OCI-LY7 (cell line): ENCODE results near the gene GPC1. TPM values are rescaled to one million over a fixed set of nuclear protein-coding genes. Genes with fewer than 3 reads are reported as not detected.

Experiments used
- BruUV-seq: library from RNA; stranded (reverse); fragments of 400-500 nt; replicated peaks from 2 replicates; lab custom pipeline; 2021; lab: Mats Ljungman, UMichigan
- CTCF ChIA-PET: fragments of 300-600 bp; sonication (Branson Sonifier 250); formaldehyde crosslinking; loops from one replicate; lab custom pipeline; 2022; ENCODE audit warnings: antibody characterized with exemption; ENCODE audit not compliant: unreplicated experiment; lab: Charles Lee
- POLR2A ChIA-PET: fragments of 300-600 bp; sonication (Branson Sonifier 250); formaldehyde crosslinking; loops from one replicate; lab custom pipeline; 2022; ENCODE audit warnings: antibody characterized with exemption; lab: Charles Lee
- DNase-seq: peaks from one replicate; pipeline ENCODE4 v3.0.0-alpha.2; 2015; ENCODE audit warnings: low spot score
- H2AFZ ChIP-seq: fragments of 200-600 bp; sonication (generic), shearing (Covaris generic); 2 replicates; pipeline ENCODE4 v1.6.1; 2014; ENCODE audit warnings: mild to moderate bottlenecking, antibody characterized with exemption, low read length, moderate library complexity
- H3K27ac ChIP-seq: fragments of 200-600 bp; sonication (generic); 2 replicates; pipeline ENCODE4 v1.5.1; 2014; ENCODE audit warnings: mixed run types, low read depth, mild to moderate bottlenecking, moderate library complexity, low read length, inconsistent platforms; ENCODE audit not compliant: poor library complexity, severe bottlenecking
- H3K36me3 ChIP-seq: fragments of 200-600 bp; sonication (generic); 2 replicates; pipeline ENCODE4 v1.6.1; 2014; ENCODE audit warnings: mild to moderate bottlenecking, antibody characterized with exemption, low read length, moderate library complexity, mixed read lengths; ENCODE audit not compliant: insufficient read depth
- H3K4me1 ChIP-seq: fragments of 200-600 bp; sonication (generic); 2 replicates; pipeline ENCODE4 v1.5.1; 2014; ENCODE audit warnings: mild to moderate bottlenecking, low read length; ENCODE audit not compliant: insufficient read depth, poor library complexity, severe bottlenecking
- H3K4me2 ChIP-seq: fragments of 200-600 bp; sonication (generic); 2 replicates; pipeline ENCODE4 v1.6.1; 2014; ENCODE audit warnings: mild to moderate bottlenecking, low read length
- H3K4me3 ChIP-seq: fragments of 200-600 bp; sonication (generic); 2 replicates; pipeline ENCODE4 v1.5.1; 2014; ENCODE audit warnings: mild to moderate bottlenecking, low read depth, low read length; ENCODE audit not compliant: poor library complexity, severe bottlenecking
- H3K79me2 ChIP-seq: fragments of 200-600 bp; sonication (generic); 2 replicates; pipeline ENCODE4 v1.6.1; 2016; ENCODE audit warnings: low read depth, mild to moderate bottlenecking, low read length, moderate library complexity, mixed read lengths; ENCODE audit not compliant: insufficient read depth
- H3K9me2 ChIP-seq: fragments of 200-600 bp; sonication (generic); 2 replicates; pipeline ENCODE4 v1.6.1; 2016; ENCODE audit warnings: mild to moderate bottlenecking, low read length, mixed read lengths; ENCODE audit not compliant: insufficient read depth
- H3K9me3 ChIP-seq: fragments of 200-600 bp; sonication (generic); 2 replicates; pipeline ENCODE4 v1.6.1; 2014; ENCODE audit warnings: mild to moderate bottlenecking, mixed run types, low read length, mixed read lengths
- H4K20me1 ChIP-seq: fragments of 200-600 bp; sonication (generic); 2 replicates; pipeline ENCODE4 v1.6.1; 2014; ENCODE audit warnings: mild to moderate bottlenecking, antibody characterized with exemption, low read length, moderate library complexity, mixed read lengths; ENCODE audit not compliant: insufficient read depth
- EZH2phosphoT487 ChIP-seq: fragments of 200-600 bp; sonication (generic); IDR thresholded peaks from 2 replicates; pipeline ENCODE4 v1.6.1; 2018; ENCODE audit warnings: low read depth, borderline replicate concordance, mild to moderate bottlenecking, mixed run types, antibody characterized with exemption, low read length, moderate library complexity, mixed read lengths
- intact Hi-C: fragments of 100-400 bp; cut with micrococcal nuclease; formaldehyde crosslinking; loops from one replicate; pipeline ENCODE4 v1.10.0; 2022; ENCODE audit not compliant: unreplicated experiment
- total RNA-seq, 2 experiments: library from RNA; depleted of rRNA in 1 of 2; stranded (reverse); fragments of >200 nt in 1 of 2; shearing (Covaris generic) in 1 of 2; gene quantifications; 2 replicates each; pipeline ENCODE4 v1.2.3, GENCODE V29; 2014 to 2022
- TF ChIP-seq, protein P1 (sequence below): fragments of 200-600 bp; sonication (generic); conservative IDR thresholded peaks from 2 replicates; pipeline ENCODE4 v1.5.1; 2014; ENCODE audit warnings: mild to moderate bottlenecking, antibody characterized with exemption, low read length, moderate library complexity, mixed read lengths

GPC1 gene
- total RNA-seq, 2 experiments from 2014 or later, result 2.4 to 4.0 TPM

DNA sequence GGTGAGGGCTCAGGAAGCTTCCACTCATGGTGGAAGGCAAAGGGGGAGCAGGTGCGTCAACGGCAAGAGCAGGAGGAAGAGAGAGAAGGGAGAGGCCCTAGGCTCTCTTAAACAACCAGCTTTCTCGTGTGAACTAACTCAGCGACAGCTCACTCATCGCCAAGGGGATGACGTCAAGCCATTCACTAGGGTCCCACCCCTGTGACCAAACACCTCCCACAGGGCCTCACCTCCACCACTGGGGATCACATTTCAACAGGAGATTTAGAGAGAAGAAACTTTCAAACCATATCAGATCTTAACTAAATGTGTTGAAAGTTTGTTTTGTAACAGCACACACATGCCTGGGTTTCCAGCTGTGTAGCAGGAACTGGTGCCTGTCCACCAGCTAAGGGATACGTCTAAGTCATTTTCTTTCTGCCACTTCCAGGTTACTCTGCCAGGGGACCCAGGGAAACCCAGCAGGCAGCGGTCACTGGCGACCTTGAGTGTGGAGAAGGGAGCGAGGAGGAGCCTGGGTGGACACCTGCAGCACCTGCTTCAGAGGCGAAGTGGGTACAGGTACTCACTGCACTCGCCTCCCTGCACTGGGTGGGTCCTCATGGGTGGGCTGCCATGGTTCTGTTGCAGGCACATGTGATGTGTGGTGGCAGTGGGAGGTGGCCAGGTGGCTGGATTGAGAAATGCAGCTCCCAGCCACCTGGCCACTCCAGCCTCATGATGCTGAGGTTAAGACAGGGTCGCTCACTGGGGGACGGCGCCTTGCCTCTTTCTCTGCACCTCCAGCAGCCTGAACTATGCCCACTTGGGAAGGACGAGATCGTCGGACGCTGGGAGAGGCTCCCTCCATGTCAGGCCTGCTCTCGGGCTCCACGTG, 8.4 kb upstream of the GPC1 start:
- no peak for DNase-seq
- H3K4me2 ChIP-seq, result no peak overlapping the region
- no TSS peak for BruUV-seq

DNA sequence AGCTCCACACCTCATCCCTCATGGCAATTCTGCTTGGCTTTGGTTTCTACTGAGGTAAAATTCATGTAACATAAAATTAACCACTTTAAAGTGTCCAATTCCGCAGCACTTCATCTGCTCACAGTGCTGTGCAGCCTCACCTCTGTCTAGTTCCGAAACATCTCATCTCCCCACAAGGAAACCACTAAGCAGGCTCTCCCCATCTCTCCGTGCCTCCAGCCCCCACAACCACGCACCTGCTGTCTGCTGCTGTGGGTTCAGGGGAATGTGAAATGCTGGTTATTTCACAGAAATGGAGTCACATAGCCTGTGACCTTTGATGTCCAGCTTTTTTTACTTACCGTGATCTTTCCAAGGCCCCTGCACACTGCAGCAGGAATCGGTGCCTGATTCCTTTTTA, 7.7 kb upstream of the GPC1 start:
- Histone ChIP-seq H3K4me2 (no peak overlapping the region), H3K9me2 (no peaks in the 10 kb centered on the region), H2AFZ (no peak overlapping the region), H3K4me3 (no peak overlapping the region), H4K20me1 (no peaks in the 10 kb centered on the region), H3K27ac (no peak overlapping the region), H3K36me3 (no peaks in the 10 kb centered on the region), H3K4me1 (no peaks in the 10 kb centered on the region), H3K9me3 (no peaks in the 10 kb centered on the region), H3K79me2 (no peaks in the 10 kb centered on the region)
- TF ChIP-seq, protein P1, sequence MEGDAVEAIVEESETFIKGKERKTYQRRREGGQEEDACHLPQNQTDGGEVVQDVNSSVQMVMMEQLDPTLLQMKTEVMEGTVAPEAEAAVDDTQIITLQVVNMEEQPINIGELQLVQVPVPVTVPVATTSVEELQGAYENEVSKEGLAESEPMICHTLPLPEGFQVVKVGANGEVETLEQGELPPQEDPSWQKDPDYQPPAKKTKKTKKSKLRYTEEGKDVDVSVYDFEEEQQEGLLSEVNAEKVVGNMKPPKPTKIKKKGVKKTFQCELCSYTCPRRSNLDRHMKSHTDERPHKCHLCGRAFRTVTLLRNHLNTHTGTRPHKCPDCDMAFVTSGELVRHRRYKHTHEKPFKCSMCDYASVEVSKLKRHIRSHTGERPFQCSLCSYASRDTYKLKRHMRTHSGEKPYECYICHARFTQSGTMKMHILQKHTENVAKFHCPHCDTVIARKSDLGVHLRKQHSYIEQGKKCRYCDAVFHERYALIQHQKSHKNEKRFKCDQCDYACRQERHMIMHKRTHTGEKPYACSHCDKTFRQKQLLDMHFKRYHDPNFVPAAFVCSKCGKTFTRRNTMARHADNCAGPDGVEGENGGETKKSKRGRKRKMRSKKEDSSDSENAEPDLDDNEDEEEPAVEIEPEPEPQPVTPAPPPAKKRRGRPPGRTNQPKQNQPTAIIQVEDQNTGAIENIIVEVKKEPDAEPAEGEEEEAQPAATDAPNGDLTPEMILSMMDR, result no peak
- no peak for TF ChIP-seq EZH2phosphoT487
- ChIA-PET POLR2A (no interaction called here), CTCF (no interaction called here)
- intact Hi-C loops, result no loop called here
- no peak for DNase-seq
- BruUV-seq, result no TSS peak

More for the DNA sequence above, 8.4 kb upstream of the GPC1 start:
- H3K9me2 ChIP-seq, result no peaks in the 10 kb centered on the region
- POLR2A ChIA-PET, result no interaction called here
- intact Hi-C loops, result no loop called here
- H3K9me3 ChIP-seq, result no peaks in the 10 kb centered on the region
- no peak for TF ChIP-seq EZH2phosphoT487
- TF ChIP-seq, protein P1, result no peak
- no peak overlapping the region for H3K27ac ChIP-seq
- no peak overlapping the region for H2AFZ ChIP-seq
- H3K4me1 ChIP-seq, result no peaks in the 10 kb centered on the region
- H3K79me2 ChIP-seq, result no peaks in the 10 kb centered on the region
- CTCF ChIA-PET, result no interaction called here
- no peaks in the 10 kb centered on the region for H4K20me1 ChIP-seq
- H3K4me3 ChIP-seq, result no peak overlapping the region
- H3K36me3 ChIP-seq, result no peaks in the 10 kb centered on the region

DNA sequence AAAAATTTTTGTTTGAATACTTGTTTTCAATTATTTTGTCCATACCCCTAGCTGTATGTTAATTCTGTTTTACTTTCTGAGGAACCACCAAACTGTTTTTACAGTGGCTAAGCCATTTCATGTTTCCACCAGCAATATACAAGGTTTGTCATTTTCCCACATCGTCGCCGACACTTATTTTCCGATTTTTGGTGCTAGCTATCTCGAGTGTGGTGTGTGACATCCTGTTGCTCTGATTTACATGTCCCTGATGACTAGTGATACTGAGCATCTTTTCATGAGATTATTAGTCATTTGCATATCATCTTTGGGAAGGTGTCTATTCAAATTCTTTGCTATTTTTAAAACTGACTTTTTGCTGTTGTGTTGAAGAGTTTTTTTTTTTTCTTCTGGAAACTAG, 7.2 kb upstream of the GPC1 start:
- Histone ChIP-seq H2AFZ (no peak overlapping the region), H3K79me2 (no peaks in the 10 kb centered on the region), H3K9me3 (no peaks in the 10 kb centered on the region), H3K27ac (no peak overlapping the region), H3K4me2 (no peak overlapping the region), H3K9me2 (no peaks in the 10 kb centered on the region), H3K4me3 (no peak overlapping the region), H3K4me1 (no peaks in the 10 kb centered on the region), H4K20me1 (no peaks in the 10 kb centered on the region), H3K36me3 (no peaks in the 10 kb centered on the region)
- no peak for DNase-seq
- POLR2A ChIA-PET, result interaction anchor here (0.6 kb wide), 1 partner anchor 12 kb away, joined by 3 read pairs; no protein-coding TSS in a partner anchor
- TF ChIP-seq EZH2phosphoT487, result no peak
- TF ChIP-seq, protein P1, result no peak
- BruUV-seq, result no TSS peak
- CTCF ChIA-PET, result no interaction called here
- intact Hi-C loops, result no loop called here
